Osteocyte (in vitro differentiated cells): ENCODE data around the gene ZW10. TPM values are rescaled to one million over a fixed set of nuclear protein-coding genes. Genes with fewer than 3 reads are reported as not detected.

ENCODE experiments used
- DNase-seq: peaks from one replicate; pipeline ENCODE4 v3.0.0; 2021; ENCODE audit warnings: mixed read lengths; ENCODE audit not compliant: unreplicated experiment; ENCODE audit errors: extremely low spot score
- H3K27ac Mint-ChIP-seq: one replicate; pipeline ENCODE4 v1.8.0; 2021; ENCODE audit warnings: mild to moderate bottlenecking, mixed read lengths; ENCODE audit not compliant: unreplicated experiment
- H3K27me3 Mint-ChIP-seq: one replicate; pipeline ENCODE4 v1.8.0; 2021; ENCODE audit warnings: mixed read lengths; ENCODE audit not compliant: unreplicated experiment
- H3K36me3 Mint-ChIP-seq: one replicate; pipeline ENCODE4 v1.8.0; 2021; ENCODE audit warnings: mixed read lengths; ENCODE audit not compliant: unreplicated experiment
- H3K4me1 Mint-ChIP-seq: one replicate; pipeline ENCODE4 v1.8.0; 2021; ENCODE audit warnings: mixed read lengths; ENCODE audit not compliant: unreplicated experiment
- H3K4me3 Mint-ChIP-seq: one replicate; pipeline ENCODE4 v1.8.0; 2021; ENCODE audit warnings: mild to moderate bottlenecking, moderate library complexity, mixed read lengths; ENCODE audit not compliant: unreplicated experiment
- H3K9me3 Mint-ChIP-seq: one replicate; pipeline ENCODE4 v1.8.0; 2021; ENCODE audit warnings: mixed read lengths; ENCODE audit not compliant: unreplicated experiment
- CTCF ChIP-seq: fragments of 200-600 bp; sonication (generic); IDR thresholded peaks from 2 replicates; pipeline ENCODE4 v1.5.0; 2021; ENCODE audit warnings: antibody characterized with exemption, mild to moderate bottlenecking, moderate library complexity
- long read RNA-seq: library from polyadenylated mRNA; unstranded; transcript quantifications from one replicate; pipeline ENCODE4 v2.0.0, GENCODE V29; 2021
- total RNA-seq: library from RNA; stranded (reverse); gene quantifications from 2 replicates; pipeline ENCODE4 v1.2.1, GENCODE V29; 2021

The ZW10 gene
- total RNA-seq: 14.3 and 14.7 TPM in 2 replicates
- long read RNA-seq, transcript ZW10-201 (16 exons, 2,992 nt): major isoform, 154 of 186 reads
- long read RNA-seq, partial matches to known transcripts: 20 of 186 reads
- long read RNA-seq, other reads (novel, unspliced or antisense): 12 of 186 reads

- Mint-ChIP-seq H3K36me3 (peaks cover 7% of the 10 kb centered on the region), H3K4me3 (peak within 1 kb of the TSS; percentile 100), H3K9me3 (no peaks in the 10 kb centered on the region), H3K4me1 (peaks cover 24% of the 10 kb centered on the region), H3K27ac (peak within 1 kb of the TSS; percentile 98), H3K27me3 (peaks cover 38% of the 10 kb centered on the region)
- DNase-seq: peak; percentile 99
- peak; percentile 96 for TF ChIP-seq CTCF
Measured at GRCh38 chr11:113773416-113774173, at the start of gene ZW10. ZW10 (minus strand) TSS chr11:113773692; CDS start chr11:113773666, 26 bp downstream.

- Mint-ChIP-seq H3K27ac (no peak overlapping the region), H3K4me1 (peaks cover 16% of the 10 kb centered on the region), H3K36me3 (peaks cover 39% of the 10 kb centered on the region), H3K9me3 (no peaks in the 10 kb centered on the region), H3K27me3 (no peaks in the 10 kb centered on the region), H3K4me3 (no peak overlapping the region)
- no peak for DNase-seq
- TF ChIP-seq CTCF: no peak
Measured at GRCh38 chr11:113818426-113818825, 44.9 kb upstream of the ZW10 start.

- Mint-ChIP-seq H3K27me3 (no peaks in the 10 kb centered on the region), H3K36me3 (peaks cover 34% of the 10 kb centered on the region), H3K4me1 (peaks cover 16% of the 10 kb centered on the region), H3K9me3 (no peaks in the 10 kb centered on the region), H3K27ac (peak overlapping the region; percentile 56), H3K4me3 (no peak overlapping the region)
- no peak for TF ChIP-seq CTCF
- DNase-seq: no peak
Measured at GRCh38 chr11:113817626-113818025, 44.1 kb upstream of the ZW10 start.

- Mint-ChIP-seq H3K4me1 (peaks cover 16% of the 10 kb centered on the region), H3K36me3 (peaks cover 31% of the 10 kb centered on the region), H3K27ac (peak overlapping the region; percentile 56), H3K4me3 (no peak overlapping the region), H3K27me3 (no peaks in the 10 kb centered on the region), H3K9me3 (no peaks in the 10 kb centered on the region)
- TF ChIP-seq CTCF: no peak
- DNase-seq: no peak
Measured at GRCh38 chr11:113817162-113817561, 43.7 kb upstream of the ZW10 start.

GRCh38 chr11:113814181-113814580 is 40.7 kb upstream of the ZW10 start:
- Mint-ChIP-seq H3K9me3 (no peaks in the 10 kb centered on the region), H3K27ac (no peak overlapping the region), H3K4me3 (no peak overlapping the region), H3K27me3 (no peaks in the 10 kb centered on the region), H3K36me3 (peaks cover 22% of the 10 kb centered on the region), H3K4me1 (peaks cover 16% of the 10 kb centered on the region)
- no peak for DNase-seq
- no peak for TF ChIP-seq CTCF
